Activated CD4-positive, alpha-beta T cell treated with anti-CD3 and anti-CD28 coated beads for 48 hours (primary cell): ENCODE results near the gene PPP1R13B.
"Not testable (repeated sequence)": the region's sequence is repeated elsewhere in the genome, so short reads cannot be mapped to it uniquely, and the experiment has no call there.

Experiments
- DNase-seq: peaks from one replicate; pipeline ENCODE4 v3.0.0-alpha.2; 2020

The PPP1R13B gene

GRCh38 chr14:103828315-103828967, 18.9 kb downstream of the PPP1R13B start:
- peak; percentile 44 for DNase-seq

- no peak for DNase-seq
These were observed 22.3 kb downstream of the PPP1R13B start for GRCh38 chr14:103825101-103825500.

GRCh38 chr14:103820908-103821307, 26.5 kb downstream of the PPP1R13B start:
- no peak for DNase-seq

DNA sequence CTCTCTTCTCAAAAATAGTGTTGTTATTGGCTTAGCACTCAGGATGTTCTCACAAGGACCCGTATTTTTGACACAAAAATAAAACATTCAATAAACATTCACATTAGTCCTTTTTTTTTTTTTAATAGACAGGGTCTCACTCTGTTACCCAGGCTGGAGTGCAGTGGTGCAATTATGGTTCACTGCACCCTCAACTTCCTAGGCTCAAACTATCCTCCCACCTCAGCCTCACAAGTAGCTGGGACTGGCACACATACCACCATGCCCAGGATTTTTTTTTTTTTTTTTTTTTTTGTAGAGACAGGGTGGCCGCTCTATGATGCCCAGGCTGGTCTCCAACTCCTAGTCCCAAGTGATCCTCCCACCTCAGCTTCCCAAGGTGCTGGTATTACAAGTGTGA, 27.0 kb downstream of the PPP1R13B start:
- no peak for DNase-seq

DNA sequence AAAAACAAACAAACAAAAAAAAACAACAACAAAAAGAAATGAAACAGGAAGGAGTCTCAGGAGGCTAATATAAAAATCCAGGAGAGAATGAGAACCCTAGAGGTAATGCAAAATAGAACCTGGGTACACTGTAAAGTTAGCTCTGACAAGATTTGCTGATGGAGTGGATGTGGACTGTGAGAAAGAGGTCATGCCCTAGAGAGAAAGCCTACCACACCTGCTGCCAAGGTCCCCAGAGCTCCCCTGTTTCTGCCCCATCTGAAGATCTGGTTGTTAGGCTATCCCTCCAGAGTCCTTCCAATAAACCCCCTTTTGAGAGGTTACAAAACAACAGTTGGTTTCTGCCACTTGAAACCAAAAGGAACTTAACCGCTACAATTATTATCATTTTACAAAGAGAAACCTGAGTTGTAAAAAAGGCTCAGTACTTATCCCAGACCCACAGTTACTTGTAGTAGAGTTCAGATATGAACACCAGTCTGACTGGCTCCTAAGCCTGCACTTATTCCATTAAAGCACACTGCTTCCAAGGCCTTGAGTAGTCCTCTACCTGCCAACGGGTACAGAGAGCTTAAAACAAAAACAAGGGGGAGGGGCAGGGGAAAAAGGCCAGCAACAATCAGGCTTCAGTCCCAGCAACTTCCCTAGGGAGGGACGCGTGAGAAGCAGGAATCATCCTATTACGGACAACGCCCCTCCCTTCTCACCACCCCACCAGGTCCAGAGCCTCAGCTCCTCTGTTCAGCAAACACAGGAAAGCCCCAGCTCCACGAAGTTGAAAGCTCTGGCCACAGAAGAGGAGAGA, 27.7 kb downstream of the PPP1R13B start:
- DNase-seq: no peak

DNA sequence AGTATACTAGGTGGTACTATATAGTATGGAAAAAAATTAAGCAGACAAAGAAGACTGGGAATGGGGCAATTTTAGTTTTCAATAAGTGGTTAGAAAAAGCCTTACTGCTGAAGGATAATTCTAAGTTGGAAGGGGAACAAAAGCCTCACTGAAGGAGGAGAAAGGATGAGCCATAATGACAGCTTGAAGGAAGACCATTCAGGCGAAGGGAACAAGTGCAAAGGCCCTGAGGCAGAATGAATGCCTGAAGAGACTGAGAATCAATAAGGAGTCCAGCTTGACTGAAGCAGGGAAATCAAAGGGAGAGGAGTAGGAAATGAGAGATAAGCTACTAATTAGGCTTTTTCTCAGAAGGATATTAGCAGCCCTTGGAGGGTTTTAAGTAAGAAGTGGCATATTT, 28.5 kb downstream of the PPP1R13B start:
- DNase-seq: no peak

DNA sequence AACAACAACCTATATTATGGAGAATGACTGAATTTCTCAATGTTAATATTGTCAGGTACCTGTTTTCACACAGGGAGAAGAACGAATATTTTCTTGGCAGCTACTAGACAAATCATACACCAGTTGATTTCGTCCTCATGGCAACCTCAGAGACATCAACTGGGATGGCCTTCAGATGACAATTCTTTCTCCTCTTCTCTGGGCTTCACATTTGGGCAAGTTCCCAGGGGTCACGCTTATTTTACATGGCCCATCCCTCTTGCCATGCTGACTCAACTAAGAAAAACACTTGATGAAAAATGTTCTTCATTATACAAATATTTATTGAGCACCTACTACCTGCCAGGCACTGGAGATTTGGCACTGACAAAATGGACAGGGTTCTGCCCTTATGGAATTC, 29.0 kb downstream of the PPP1R13B start:
- no peak for DNase-seq

DNA sequence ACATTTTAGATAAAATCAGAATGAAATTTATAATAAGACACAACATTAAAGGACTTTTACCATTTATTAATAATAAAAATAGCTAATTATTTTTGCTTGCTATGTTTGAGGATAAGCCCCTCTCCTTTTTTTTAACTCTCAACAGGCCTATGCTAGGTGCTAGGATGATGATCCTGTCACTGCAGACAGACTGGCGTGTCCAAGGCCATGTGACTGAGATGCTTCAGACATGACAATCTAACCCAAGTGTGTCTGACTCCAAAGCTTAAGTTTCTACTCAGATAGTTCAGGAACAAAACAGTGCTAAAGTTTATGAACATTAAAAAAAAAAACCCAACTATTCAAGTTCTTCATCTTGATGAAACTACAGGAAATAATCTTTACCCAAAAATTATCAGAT, 29.8 kb downstream of the PPP1R13B start:
- DNase-seq: no peak

DNA sequence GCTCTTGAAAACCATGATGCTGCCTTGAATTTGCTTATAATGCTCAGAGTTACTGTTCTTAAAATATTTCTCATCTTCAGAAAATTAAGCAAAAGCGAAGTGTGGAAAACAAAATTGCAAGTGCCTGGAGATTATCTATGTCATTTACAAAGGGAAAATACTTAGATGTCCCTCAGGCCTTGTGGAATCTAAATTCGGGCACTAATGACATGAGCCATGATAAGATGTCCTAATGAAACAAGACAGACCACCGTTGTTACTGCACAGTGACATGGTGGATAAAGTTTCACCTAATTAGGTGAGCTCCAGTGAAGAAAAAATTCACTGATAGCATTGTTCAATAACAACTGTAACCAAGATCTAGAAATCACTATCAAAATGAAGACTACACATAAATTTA, 30.4 kb downstream of the PPP1R13B start:
- DNase-seq: no peak

- DNase-seq: no peak
These were observed 32.1 kb downstream of the PPP1R13B start for GRCh38 chr14:103815253-103815652.

DNA sequence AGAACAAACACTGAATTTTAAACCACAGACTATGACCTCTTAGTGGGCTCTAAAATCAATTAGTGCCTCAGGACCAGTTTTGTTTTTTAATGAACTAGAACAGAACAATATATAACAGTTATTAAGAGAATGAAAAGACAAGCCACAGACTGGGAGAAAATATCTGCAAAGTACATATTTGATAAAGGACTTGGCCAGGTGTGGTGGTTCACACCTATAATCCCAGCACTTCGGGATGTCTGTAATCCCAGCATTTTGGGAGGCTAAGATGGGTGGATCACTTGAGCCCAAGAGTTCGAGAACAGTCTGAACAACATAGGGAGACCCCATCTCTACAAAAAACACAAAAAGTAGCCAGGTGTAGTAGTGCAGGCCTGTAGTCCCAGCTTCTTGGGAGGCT, 36.2 kb downstream of the PPP1R13B start:
- no peak for DNase-seq

DNA sequence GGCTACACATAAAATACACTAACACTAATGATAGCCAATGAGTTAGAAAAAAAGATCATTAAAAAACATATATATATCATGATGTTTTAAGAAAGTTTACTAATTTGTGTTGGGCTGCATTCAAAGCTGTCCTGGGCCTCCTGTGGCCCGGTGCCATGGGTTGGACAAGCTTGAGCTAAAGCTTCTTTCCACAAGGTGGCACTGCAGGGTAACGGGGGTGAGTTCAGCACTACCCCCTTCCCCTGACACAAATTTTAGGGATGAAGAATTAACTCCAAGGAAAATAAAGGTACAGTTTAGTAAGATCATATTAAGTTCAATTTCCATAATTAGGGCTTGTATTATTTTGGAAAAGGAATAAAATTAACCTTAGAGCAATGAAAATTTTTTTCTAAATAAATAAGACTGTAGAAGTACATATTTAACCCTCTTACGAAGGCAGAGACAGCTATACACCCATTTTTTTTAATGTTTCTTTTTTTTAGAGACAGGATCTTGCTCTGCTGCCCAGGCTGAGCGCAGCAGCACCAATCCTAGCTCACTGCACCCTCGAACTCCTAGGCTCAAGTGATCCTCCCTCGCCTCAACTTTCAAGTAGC, 38.9 kb downstream of the PPP1R13B start:
- DNase-seq: peak; percentile 79

DNA sequence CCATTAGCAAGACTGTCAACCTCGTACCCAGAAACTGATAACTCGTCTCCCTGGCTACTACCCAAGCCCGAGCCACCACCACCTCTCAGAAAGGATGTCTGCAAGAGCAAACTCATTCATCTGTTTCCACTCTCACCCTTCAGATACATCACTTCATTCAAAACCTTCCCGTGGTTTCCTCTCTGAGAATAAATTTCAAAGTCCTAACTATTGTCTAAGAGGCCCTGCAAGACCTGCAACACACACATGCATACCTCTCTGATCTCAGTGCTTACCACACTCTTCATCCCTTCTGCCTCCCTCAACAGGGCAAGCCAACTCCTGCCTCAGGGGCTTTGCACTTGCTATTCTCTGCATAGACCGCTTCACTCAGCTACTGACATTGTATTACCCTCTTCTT, 40.6 kb downstream of the PPP1R13B start:
- no peak for DNase-seq

- no peak for DNase-seq
These were observed 41.7 kb downstream of the PPP1R13B start for GRCh38 chr14:103805708-103806107.

DNA sequence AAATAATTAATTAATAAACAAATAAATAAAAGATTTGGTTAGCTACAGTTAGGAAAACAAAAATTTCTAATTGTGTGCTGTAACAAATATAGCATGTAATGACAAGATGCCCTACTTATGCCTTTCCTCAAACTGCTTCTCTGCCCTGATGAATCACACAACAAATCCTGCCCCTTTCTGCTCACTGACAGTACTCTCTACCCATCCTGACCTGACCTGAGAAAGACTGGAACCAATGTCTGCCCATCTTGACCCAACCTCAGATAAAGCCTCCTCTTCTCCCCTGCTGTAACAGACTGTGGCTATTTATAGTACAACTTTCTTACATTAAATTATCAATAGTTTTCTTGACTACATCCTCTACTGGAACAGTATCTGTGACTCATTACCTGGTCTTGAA, 43.7 kb downstream of the PPP1R13B start:
- DNase-seq: no peak

DNA sequence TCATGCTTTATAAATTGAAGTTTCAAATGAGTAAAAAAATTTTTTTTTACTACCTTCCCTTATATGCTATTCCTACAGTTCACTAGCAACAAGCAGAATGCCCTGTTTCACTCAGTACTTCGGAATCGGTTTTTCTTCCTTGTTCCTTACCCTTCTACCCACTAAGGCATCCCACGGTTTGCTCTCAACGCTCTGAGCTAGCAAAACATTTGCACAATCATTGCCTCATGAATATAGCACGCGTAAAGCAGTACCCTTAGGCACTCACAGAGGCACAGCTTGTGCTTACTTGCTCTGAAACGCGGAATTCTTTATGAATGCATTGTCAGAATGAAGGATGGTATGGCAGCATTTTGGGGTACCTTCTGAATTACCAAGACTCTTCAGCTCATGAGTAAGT, 45.0 kb downstream of the PPP1R13B start:
- DNase-seq: no peak

DNA sequence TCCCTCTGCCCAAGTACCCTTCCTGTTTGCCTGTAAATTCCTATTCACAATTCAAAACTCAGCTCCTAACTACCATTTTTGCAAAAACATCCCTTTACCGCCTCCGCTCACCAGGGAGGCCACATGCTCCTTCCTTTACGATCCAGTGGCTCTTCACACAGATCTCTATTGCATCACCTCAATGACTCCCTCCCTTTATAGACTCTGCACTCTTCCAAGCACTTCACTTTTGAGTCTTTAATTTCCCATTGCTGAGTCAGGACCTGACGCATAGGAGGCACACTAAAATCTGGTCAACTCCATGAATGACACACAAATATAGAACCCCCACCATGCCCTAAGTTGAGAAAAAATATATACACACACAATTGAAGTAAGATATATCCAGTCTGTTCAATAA, 45.9 kb downstream of the PPP1R13B start:
- DNase-seq: no peak

DNA sequence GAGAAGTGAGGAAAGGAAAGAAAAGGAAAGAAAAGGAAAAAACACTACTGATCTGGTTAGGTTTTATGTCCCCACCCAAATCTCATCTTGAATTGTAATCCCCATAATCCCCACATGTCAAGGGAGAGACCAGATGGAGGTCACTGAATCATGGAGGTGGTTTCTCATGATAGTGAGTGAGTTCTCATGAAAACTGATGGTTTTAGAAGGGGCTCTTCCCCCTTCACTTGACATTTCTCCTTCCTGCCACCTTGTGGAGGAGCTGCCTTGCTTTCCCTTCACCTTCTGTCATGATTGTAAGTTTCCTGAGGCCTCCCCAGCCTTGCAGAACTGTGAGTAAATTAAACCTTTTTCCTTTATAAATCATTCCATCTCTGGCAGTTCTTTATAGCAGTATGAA, 54.2 kb downstream of the PPP1R13B start:
- DNase-seq: not testable (repeated sequence)

DNA sequence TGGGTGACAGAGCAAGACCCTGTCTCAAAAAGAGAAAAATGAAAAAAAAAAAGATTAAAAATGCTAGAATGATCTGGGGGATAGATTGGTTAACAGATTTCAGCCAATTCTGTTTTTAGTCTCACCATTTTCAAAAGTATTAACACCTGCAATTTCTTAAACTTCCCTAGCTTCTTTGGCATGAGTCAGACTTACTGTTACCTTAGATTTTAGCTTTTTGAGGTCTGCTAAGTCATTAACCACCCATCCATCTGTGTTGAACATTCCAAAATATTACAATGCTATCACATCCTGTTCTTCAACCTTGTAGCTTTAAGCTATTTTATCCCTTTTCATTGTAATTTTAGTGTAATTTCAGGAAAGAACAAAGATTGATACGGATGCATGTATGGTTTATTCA, 59.3 kb downstream of the PPP1R13B start:
- DNase-seq: no peak

DNA sequence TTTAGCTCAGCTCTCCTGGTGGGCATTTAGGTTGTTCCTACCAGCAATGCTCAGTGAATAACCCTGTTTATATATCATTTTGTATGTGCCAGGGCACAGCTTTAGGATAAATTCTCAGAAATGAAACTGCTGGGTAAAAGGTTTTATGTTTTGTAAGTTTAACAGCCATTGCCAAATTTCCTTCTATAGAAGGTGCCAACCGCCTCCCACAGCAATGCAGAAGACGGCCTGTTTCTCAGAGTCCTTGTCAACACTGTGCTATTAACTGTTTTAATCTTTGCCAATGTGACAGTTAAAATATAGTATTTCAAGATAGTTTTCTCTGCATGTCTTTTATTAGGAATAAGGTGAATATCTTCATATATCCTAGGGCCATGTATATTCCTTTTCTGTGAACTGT, 65.0 kb downstream of the PPP1R13B start:
- no peak for DNase-seq

- not testable (repeated sequence) for DNase-seq
These were observed 71.1 kb downstream of the PPP1R13B start for GRCh38 chr14:103776319-103776718.

- no peak for DNase-seq
These were observed 71.9 kb downstream of the PPP1R13B start for GRCh38 chr14:103775506-103775905.

DNA sequence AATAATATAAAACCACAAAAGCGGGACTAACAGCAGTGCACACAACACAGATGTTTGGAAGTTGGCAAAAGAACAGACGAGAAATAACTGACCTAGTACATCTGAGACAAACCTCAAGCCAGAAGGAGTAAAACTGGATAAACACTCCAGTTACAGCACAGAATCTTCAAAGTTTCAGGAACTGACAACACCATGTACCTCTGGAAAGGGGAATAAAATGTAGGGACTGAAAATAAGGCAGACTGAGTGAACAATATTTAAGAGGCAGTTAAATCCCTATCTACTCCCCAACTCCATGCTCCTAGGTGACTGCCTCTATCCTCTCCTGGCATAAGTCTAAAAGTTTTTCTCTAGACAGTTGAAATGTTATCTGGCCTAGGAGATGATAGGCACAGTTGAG, 73.9 kb downstream of the PPP1R13B start:
- DNase-seq: no peak

GRCh38 chr14:103772078-103772712, 75.2 kb downstream of the PPP1R13B start:
- DNase-seq: no peak
